DMS153 treated with DMSO at 0.1 percent for 48 hours (cell line): Measurements from ENCODE around the gene RBM43.
"Not testable (repeated sequence)": the region's sequence is repeated elsewhere in the genome, so short reads cannot be mapped to it uniquely, and the experiment has no call there.

Experiments
- DNase-seq: peaks from one replicate; lab custom pipeline; 2025; ENCODE audit not compliant: unreplicated experiment; lab: John Stamatoyannopoulos, UW

Gene RBM43

GRCh38 chr2:151261231-151261976, at the start of gene RBM43:
Gene RBM43, minus strand, starts transcription at chr2:151261863. Its CDS starts 136 bp downstream, at chr2:151261727.
- peak; percentile 65 for DNase-seq

- not testable (repeated sequence) for DNase-seq
Measured at GRCh38 chr2:151310313-151310712, 48.6 kb upstream of the RBM43 start.

DNA sequence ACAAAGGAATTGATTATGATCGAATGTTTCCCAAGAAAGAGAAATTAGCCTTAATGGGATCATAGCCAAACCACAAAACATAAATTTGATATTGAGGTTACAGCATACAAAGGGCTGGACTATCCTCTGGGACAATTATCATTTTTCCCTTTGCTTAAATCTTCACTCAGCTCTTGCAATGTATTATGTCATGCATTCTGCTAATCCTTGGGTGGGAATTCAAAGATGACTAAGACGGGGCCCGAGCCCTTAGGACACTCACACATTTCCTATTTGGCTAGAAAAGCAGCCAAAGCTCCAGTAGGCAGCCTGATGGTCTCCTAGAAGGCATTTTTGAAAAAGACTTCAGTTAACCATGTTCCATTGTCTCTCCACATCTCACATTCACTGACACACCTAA, 45.0 kb upstream of the RBM43 start:
- no peak for DNase-seq

- DNase-seq, result no peak
Measured at GRCh38 chr2:151305129-151305691, 43.5 kb upstream of the RBM43 start.

DNA sequence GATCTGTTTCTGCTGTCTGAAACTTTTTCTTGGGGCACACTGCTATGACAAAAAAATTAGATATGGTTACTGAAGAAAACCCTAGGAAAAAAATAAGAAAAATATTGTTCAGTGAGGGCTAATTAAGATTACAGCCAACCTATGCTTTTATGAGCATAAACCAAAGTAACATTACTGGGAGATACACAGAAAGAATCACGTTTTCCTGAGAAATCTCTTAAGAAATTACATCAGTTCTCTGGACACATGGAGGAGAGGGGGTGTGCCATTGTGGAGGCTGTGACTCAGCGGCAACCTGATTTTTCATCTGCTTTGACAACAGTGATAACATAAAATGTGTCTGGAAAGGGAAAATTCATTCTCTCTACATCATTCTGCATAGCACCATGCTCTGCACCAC, 41.2 kb upstream of the RBM43 start:
- no peak for DNase-seq

GRCh38 chr2:151302404-151302803, 40.7 kb upstream of the RBM43 start:
- no peak for DNase-seq

GRCh38 chr2:151299920-151300539, 38.4 kb upstream of the RBM43 start:
- DNase-seq, result no peak

- DNase-seq, result no peak
Measured at GRCh38 chr2:151297882-151298281, 36.2 kb upstream of the RBM43 start.

DNA sequence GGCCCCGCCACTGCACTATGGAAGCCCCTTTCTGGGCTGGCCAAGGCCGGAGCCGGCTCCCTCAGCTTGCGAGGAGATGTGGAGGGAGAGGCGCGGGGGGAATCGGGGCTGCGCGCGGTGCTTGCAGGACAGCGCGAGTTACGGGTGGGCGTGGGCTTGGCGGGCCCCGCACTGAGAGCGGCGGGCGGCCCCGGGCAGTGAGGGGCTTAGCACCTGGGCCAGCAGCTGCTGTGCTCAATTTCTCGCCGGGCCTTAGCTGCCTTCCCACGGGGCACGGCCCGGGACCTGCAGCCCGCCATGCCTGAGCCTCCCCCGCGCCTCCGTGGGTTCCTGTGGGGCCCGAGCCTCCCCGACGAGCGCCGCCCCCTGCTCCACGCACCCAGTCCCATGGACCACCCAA, 34.3 kb upstream of the RBM43 start:
- not testable (repeated sequence) for DNase-seq

DNA sequence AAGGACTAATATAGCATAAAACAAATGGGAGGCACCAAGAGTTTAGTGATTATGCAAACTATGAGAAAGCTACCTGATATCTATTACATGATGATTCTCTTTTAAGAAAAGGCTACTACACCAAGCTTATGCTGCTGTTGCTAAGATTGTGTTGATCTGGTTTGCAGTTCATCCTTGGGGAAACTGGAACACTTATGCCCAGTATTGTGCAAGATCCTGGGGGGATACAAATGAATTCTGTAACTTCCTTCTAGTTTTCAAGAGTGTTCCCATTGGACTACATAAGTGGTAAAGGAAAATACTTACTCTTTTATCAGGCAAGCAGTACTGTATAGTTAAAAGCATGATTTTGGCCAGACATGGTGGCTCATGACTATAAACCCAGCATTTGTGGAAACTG, 30.9 kb upstream of the RBM43 start:
- no peak for DNase-seq

DNA sequence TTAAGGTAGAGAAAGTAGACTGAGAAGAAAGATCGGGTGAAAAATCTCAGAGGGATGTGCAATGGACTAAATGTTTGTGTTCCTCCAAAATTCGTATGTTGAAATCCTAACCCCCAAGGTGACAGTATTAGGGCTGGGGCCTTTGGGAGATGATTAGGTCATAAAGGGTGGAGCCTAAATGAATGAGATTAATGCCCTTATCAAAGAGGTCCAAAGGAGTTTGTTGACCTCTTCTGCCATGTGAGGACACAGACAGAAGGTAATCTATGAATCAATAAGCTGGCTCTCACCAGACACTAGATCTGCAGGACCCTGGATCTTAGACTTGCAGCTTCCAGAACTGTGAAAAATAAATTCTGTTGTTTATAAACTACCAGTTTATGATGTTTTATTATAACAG, 30.5 kb upstream of the RBM43 start:
- DNase-seq, result no peak

DNA sequence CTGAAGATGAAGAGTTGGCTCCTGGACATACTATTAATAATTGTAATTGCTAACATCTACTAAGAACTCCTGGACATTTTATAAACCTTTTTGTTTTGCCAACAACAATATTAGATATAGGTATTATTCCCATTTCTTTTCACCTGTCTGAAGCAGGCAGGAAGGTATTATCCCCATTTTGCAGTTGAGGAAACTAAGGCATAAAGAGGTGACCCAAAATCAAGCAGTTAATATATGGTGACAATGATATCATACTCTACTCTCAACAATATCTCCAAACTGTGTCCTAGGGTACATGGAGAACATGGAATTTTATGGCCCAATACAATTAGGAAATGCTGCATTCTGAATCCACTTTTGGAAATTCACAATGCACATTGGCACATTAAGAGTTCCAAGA, 29.6 kb upstream of the RBM43 start:
- DNase-seq, result no peak

DNA sequence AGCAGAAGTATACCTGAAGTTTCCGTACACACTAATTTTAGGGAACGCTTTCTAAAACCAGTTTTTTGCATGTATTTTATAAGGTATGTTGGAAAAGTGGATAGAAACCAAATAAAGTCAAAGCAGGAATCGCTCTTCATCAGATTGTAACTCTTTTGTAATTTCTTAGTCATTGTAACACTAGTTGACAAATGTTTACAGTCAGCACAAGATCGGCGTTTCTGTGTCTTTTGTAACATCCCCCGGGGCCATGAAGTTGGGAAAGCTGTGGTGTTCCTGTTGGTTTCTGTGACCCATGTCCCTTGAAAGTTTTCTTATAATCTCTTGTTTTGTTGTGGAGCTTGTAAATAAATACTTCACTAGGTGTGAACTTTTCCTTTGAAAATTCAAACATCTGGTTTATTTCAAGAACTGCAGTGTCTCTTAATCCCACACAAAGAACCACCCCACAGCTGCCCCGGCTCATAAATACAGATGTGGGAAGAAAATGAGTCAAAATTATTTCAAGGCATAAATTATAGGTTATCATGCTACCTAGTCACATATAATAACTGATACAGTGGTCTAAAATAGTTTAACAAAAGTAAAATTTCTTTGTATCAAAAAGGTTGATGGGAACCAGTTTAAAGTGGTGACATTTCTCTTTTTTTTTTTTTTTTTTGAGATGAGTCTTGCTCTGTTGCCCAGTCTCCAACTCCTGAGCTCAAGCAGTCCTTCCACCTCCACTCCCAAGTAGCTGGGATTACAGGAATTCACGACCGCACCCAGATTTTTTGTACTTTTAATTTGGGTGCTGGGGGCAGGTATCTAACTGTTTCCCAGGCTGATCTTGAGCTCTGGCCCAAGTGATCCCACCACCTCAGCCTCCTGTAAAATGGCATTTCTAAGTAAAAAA, 28.6 kb upstream of the RBM43 start:
- peak; percentile 44 for DNase-seq

DNA sequence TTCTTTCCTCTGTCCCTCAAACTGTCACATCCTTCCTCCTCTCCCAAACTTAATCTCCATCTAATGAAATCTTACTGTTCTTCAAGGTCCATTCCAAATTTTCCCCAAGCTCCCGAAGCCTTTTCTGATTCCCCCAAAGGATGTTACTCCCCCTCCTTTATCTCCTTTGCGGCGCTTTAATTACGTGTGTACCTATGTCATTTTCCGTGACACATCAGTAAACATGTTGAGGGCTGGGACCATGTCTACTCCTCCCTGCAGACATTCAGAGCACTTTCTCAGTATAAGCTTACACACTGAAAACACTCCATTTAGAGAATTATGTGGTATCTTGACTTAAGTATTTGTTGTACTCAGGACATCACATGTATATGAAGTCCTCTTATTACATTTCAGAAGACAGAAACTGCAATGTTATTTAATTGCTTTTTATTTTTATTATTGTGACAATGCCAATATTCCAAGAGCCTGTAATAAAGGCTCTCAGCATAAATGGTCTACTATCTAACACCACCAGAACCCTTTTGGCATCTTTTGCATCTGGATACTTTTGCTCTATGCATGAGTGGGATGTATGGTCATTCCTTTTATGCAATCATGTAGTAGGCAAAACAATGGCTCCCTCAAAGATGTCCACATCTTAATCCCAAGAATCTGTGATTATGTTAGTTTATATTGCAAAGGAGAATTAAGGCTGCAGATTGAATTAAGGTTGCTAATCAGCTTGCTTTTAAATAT, 26.0 kb upstream of the RBM43 start:
- DNase-seq, result no peak

DNA sequence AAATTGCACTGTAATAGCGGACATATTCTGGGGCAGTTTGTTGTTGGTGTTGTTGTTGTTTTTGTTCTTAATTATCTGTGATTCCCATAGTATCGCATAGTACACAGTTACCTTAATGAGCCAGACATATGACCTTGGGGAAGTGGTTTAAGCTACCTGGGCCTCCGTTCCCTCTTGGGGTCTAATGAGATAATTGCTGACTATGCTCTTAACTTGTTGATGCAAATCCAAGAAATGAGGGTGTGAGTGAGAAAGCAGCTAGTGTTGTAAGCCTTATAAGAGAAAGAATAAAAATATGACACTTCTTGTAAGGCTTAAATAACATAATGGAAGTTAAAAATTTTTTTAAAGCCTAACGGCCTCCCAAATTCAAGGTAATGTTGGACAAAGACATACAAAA, 20.7 kb upstream of the RBM43 start:
- DNase-seq, result no peak

DNA sequence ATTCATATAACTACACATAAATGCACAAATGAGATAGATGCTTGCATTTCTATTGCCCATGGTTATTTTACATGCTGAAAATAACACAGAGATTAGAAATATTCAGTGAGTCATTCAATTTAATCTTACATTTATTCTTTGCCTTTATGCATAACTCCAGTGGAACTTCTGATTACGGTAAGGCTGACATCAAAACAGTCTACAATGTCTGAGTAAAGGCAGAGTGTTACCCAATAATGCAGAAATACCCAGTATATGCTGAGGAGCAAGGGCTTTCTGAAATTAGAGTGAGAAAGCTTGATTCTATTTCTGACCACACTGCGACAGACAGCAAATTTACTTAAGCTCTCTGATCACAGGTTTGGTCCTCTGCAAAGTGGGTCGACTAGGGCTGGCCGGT, 18.6 kb upstream of the RBM43 start:
- no peak for DNase-seq

DNA sequence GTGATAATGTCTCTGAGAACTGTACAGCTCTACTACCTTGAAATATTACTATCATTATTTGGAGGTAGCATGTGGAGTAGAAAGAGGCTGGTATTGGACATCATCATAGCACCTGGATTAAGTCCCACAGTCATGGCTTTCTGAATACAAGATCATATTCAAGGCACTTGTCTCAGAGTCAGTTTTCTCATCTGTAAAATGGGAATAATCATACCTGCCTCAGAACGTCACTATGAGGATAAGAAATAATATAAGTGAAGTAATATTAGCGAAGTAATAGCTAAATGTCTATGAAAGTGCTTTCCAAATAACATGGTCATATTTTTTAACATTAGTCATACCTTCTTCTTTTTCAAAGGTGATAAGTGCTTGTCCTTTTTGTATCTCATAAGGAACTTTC, 16.8 kb upstream of the RBM43 start:
- DNase-seq, result no peak

DNA sequence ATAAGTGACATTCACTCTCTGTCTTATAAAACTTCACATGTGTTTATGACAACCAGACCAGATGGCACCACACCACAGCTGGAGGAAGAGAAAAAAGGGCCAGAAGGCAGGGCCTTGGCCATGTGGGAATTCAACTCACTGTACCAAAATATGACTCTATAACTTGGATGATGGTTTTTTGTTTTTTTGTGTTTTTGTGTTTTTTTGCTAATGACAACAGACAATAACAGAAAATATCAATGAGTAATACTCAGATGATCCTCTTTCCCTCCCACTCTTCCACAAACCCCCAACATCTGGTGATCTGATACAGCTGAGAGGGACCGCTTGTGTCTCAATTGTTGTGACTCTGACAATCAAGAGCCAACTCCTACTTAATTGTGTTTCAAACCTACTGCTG, 15.4 kb upstream of the RBM43 start:
- no peak for DNase-seq

- DNase-seq, result no peak
Measured at GRCh38 chr2:151275291-151275690, 13.6 kb upstream of the RBM43 start.

- no peak for DNase-seq
Measured at GRCh38 chr2:151271824-151272223, 10.2 kb upstream of the RBM43 start.
